NCI-H345 treated with DMSO at 0.1 percent for 48 hours (cell line): ENCODE measurements around the gene TOM1L1.

Source experiments
- DNase-seq: peaks from one replicate; lab custom pipeline; 2025; ENCODE audit not compliant: unreplicated experiment; lab: John Stamatoyannopoulos, UW

TOM1L1 gene

DNA sequence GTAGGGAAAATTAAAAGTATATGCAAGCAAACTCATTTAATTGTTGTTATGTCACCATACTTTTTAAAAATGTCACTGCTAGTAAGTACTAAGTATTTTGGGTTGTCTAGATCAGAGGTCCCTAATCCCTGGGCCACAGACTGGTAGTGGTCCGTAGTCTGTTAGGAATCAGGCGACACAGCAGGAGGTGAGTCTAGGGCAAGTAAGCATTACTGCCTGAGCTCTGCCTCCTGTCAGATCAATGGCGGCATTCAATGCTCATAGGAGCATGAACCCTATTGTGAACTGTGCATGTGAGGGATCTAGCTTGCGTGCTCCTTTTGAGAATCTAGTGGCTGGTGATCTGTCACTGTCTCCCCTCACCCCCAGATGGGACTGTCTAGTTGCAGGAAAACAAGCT is 89.5 kb downstream of the TOM1L1 start:
- no peak for DNase-seq

DNA sequence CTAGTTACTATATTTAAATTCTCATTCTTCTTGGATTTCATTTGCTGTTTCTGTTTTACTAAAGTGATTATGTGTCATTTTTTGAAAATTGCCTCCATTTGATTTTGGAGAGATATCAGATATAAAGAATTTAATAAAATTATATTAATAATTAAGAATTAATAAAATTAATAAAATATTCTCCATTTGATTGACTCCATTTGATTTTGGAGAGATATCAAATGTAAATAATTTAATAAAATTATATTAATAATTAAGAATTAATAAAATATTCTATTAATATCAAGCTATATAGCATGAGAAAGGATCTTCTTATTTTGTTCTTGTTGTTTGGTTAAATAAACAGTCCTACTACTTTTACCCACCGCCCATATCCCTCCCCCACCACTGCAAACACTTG is 90.9 kb downstream of the TOM1L1 start:
- DNase-seq = no peak

DNA sequence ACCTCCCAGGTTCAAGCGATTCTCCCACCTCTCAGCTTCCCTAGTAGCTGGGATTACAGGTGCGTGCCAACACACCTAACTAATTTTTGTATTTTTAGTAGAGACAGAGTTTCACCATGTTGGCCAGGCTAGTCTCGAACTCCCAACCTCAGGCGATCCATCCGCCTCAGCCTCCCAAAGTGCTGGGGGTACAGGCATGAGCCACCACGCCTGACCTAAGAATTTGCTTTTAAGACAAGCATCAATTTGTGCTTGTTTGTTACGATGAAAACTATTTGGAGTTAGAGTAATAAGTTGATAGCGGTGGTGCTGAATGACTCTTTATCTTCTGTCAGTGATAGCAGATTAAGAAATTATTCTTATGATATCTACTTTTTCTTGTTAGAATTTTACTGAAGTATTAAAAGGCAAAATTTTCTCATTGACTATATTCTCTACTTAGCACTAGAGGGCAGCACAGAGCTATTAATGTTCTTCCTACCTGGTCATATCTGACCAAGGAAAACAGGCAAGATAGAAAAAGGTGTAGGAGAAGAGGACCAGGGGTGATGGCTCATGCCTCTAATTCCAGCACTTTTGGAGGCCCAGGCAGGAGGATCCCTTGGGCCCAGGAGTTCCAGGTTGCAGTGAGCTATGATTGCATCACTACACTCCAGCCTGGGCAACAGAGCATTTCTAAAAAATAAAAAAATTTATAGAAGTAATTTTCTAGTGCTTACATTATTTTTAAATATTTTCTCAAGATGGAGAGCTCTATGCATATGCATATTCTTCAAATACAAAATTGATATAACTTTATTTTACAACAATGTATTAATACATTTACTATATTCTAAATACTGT is 92.4 kb downstream of the TOM1L1 start:
- peak; percentile 60 for DNase-seq

DNA sequence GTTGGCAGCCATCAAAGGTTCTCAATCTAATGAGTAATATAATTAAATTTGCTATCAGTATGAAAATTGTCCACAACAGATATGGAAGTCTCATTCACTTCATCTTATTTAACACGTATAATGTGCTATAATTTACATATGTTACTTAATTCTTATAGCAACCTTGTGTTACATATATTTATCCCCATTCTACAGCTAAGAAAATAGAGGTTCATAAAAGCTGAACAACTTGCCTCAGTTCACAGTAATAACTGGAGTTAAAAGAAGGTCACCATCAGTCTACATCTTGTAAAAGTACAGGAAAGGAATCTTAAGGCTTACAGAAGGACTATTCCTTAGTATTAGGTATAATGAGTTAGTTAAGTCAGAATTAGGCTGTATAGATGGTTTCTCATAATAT is 95.8 kb downstream of the TOM1L1 start:
- no peak for DNase-seq

DNA sequence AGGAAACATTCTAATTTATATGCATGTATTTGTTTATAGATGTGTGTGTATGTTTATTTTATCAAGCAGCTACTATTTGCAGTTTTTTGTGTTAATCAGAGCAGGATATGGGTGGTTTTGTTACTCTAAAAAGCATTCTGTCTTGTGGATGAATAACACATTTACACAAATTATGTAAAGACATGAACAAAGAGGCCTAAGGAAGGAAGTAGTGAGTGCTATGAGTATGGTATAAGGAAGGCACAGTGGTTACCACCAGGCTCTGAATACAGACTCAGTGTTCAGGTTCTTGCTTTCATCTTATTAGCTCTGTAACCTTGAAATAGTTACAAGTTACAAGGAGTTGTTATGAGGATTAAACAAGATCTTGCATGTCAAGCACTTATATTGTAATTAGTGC is 101.8 kb downstream of the TOM1L1 start:
- DNase-seq = no peak

DNA sequence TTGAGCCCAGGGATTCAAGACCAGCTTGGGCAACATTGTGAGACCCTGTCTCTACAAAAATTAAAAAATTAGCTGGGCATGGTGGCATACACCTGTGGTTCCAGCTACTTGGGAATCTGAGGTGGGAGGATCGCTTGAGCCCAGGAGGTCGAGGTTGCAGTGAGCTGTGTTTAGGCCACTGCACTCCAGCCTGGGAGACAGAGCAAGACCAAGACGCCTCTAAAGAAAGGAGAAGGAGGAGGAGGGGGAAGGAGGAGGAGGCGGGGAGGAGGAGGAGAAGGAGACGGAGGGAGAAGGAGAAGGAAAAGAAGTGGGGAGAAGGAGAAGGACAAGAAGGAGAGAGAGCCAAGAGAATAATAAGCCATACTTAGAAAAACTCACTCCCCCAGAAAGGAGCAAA is 103.8 kb downstream of the TOM1L1 start:
- DNase-seq = no peak

DNA sequence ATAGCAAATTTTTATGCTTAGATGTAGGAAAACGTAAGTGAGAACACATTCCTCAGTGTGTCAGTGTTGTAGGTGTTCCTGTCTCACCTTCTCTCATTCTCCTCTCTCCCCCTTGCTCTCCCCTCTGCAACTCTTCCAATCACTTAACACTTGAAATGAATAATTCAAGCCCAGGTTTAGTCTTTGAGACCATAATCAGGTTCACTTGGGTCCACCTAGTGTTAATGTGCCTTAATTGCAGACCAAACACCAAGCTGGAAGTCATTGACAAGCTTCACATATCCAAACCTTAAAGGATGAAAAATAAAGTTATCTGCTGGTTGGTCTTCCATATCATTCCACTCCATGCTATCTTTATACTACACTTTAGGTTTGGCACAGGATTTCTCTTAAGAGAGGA is 104.9 kb downstream of the TOM1L1 start:
- no peak for DNase-seq
